Neural cell (in vitro differentiated cells): ENCODE results near the gene DNAAF5.

Experiments
- CTCF ChIP-seq: fragments of 450-650 bp; IDR thresholded peaks from 2 replicates; pipeline ENCODE4 v1.5.1; 2014; ENCODE audit warnings: antibody characterized with exemption, mild to moderate bottlenecking, moderate library complexity; ENCODE audit not compliant: poor library complexity, severe bottlenecking
- TAF1 ChIP-seq: IDR thresholded peaks from 2 replicates; pipeline ENCODE4 v1.6.1; 2012; ENCODE audit warnings: low read depth

DNA sequence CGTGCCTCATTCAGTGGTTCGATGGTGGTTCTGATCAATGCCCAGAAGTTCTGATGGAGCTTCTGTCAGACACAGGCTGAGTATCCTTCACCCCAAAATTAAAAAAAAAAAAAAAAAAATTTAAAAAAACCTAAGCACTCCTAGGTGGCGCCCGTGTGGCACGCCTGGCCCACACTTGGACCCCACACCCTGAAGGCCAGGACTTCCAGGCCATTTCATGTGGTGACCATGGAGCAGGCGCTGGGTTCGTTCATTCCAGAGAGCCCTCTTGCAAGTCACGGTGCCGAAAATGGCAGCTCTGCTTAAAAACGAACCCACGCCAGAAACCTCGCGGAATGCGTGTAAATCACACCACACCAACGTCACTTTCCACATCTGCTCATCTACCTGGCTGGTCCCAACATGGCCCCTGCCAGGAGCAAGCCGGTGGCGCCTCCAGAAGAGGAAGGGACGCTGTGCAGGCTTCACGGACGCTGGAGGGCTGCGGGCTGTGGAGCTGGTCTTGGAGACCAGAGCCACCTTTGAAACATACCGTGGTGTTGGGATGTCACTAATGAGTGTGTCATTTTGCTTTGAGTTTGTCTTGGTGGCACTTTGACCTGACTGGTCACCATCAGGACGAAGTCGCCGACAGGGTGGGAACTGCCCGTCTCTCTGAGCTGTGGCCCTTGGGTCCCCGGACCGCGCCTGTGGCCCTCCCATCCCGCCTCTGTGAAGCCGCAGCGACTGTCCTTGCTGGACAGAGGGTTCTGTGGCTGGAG is 46.5 kb downstream of the DNAAF5 start:
- no peak for TF ChIP-seq CTCF
- no peak for TF ChIP-seq TAF1
